ENCODE results near the gene HKDC1. TPM values are rescaled to one million over a fixed set of nuclear protein-coding genes. Genes with fewer than 3 reads are reported as not detected.

Gene HKDC1
- total RNA-seq, 2 donors from 2014 or later: not detected

DNA sequence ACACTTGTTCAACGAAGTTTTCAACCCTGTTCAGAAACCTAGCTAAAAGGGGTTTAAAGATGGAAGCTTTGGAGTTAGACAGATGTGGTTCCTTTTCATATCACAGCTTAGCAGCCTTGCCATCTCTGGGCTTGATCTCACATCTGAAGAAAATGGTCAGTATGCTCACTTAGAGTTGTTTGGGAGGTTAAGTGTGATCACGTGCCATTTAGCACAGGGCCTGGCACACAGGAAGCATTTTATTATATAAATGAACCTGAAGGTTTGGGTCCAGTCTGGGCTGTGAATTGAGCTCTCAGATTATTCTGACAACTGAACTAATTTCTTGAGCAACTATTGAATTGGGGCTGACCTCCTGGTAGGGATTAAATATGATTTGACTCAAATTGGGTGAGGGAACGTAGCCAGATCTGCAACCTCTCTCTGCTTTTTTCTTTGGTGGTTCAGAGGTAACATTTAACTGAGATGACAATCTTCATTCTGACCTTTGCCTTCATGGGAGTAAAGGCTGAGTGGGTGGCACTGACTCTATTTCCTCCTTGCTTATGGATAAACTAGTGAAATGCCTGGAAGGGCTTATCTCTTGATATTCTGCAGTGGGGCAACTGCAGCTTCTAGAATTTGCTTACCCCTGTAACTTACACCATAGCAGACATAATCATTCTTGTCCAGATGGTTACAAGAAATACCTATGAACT lies 10.2 kb upstream of the HKDC1 start:
- DNase-seq (ENCODE audit: low spot score) (no peak), ATAC-seq (no peak)
- H3K4me3 Mint-ChIP-seq: no peak overlapping the region
- H3K36me3 Mint-ChIP-seq: peaks cover 28% of the 10 kb centered on the region
- peaks cover 34 to 52% of the 10 kb centered on the region in 2 donors for H3K4me1 Mint-ChIP-seq (ENCODE audit: low read depth in 2 of 2)
- H3K27ac Mint-ChIP-seq: no peak overlapping the region
- H3K9me3 Mint-ChIP-seq: no peaks in the 10 kb centered on the region
- no peaks in the 10 kb centered on the region for H3K27me3 Mint-ChIP-seq

GRCh38 chr10:69211104-69211503 lies 9.0 kb upstream of the HKDC1 start:
- no peaks in the 10 kb centered on the region for H3K9me3 Mint-ChIP-seq
- DNase-seq (ENCODE audit: low spot score): no peak
- no peaks in the 10 kb centered on the region for H3K27me3 Mint-ChIP-seq
- no peak for ATAC-seq
- H3K4me3 Mint-ChIP-seq: no peak overlapping the region
- H3K36me3 Mint-ChIP-seq: peaks cover 24% of the 10 kb centered on the region
- no peak overlapping the region for H3K27ac Mint-ChIP-seq
- peaks cover 35 to 54% of the 10 kb centered on the region in 2 donors for H3K4me1 Mint-ChIP-seq (ENCODE audit: low read depth in 2 of 2)

GRCh38 chr10:69211524-69211923 lies 8.6 kb upstream of the HKDC1 start:
- peaks cover 20% of the 10 kb centered on the region for H3K36me3 Mint-ChIP-seq
- peaks cover 31 to 54% of the 10 kb centered on the region in 2 donors for H3K4me1 Mint-ChIP-seq (ENCODE audit: low read depth in 2 of 2)
- H3K9me3 Mint-ChIP-seq: no peaks in the 10 kb centered on the region

DNA sequence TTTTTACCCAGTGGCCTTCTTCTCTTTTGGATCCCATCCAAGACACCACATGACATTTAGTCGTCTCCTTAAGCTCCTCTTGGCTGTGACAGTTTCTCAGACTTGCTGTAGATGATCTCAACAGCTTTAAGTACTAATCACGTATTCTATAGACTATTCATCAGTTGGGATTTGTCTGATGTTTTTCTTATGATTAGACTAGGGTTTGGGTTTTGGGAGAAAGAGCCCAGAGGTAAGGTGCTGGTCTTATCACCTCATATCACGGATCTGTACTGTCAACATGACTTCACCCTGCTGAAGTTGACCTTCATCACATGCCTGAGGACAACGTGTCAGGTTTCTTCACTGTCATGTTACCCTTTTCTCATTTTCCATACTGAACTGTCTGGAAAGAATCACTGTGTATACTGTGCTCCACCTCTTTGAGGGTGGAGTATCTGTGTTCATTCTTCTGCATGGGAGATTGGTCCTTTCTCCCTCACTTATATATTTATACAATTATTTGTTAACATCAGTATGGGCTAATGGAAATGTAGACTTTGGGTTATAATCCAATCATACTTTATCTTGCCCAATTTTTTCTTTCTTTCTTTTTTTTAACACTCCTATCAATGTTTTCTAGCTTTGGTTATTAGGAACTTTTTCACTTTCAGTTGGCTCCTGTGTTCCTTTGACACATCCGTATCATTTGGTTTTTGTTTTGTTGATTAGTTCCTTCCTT lies 6.4 kb upstream of the HKDC1 start:
- Mint-ChIP-seq H3K9me3 (no peaks in the 10 kb centered on the region), H3K4me1 (ENCODE audit: low read depth in 2 of 2) (peaks cover 24 to 46% of the 10 kb centered on the region in 2 donors), H3K4me3 (no peak overlapping the region), H3K27ac (no peak overlapping the region), H3K36me3 (peaks cover 8% of the 10 kb centered on the region), H3K27me3 (no peaks in the 10 kb centered on the region)
- no peak for ATAC-seq
- DNase-seq (ENCODE audit: low spot score): no peak

More at GRCh38 chr10:69211524-69211923, 8.6 kb upstream of the HKDC1 start:
- Mint-ChIP-seq H3K27me3 (no peaks in the 10 kb centered on the region), H3K4me3 (no peak overlapping the region), H3K27ac (no peak overlapping the region)
- DNase-seq (ENCODE audit: low spot score): no peak
- ATAC-seq: no peak

GRCh38 chr10:69214666-69215131 lies 5.4 kb upstream of the HKDC1 start:
- Mint-ChIP-seq H3K36me3 (no peaks in the 10 kb centered on the region), H3K27me3 (no peaks in the 10 kb centered on the region), H3K4me1 (ENCODE audit: low read depth in 2 of 2) (peaks cover 20 to 40% of the 10 kb centered on the region in 2 donors), H3K9me3 (no peaks in the 10 kb centered on the region), H3K4me3 (peak overlapping the region; percentile 76), H3K27ac (peak overlapping the region; percentile 59 to 71)
- DNase-seq (ENCODE audit: low spot score) (no peak), ATAC-seq (peak; percentile 43 to 45)

DNA sequence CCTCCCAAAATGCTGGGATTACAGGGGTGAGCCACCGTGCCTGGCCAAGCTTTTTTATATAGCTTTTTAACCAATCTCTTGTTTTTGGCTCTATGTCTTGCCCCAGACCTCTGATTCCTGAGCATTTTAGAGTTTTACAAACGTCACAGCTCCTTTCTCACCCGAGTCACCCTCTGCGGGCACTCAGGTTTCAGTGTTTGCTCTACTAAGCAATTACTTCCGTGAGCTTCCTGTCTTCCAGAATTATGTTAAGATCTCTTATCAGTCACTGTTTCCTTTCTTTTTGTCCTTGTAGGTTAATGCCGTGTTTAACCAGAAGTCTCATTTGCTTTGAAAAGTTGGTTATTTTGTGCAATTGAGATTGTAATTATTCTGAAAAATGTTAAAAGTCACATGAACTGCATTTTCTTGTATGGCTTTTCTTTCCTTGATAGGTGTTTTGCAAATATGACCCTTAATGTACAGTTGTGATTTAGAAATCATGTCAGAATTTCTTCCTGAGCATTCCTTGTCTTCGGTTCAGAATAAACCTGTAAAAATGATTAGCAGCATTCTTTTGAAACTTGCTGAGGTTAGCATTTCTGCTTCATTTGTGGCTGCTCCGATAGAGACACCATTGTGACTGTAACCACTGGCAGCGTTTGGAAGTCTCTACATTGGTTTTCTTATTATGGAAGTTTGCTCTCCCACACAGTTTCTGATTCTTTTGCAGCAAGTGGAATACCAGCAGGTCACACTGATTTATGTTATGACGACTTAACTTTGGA lies 4.5 kb upstream of the HKDC1 start:
- Mint-ChIP-seq H3K9me3 (no peaks in the 10 kb centered on the region), H3K27me3 (no peaks in the 10 kb centered on the region), H3K4me3 (peak overlapping the region; percentile 76), H3K36me3 (no peaks in the 10 kb centered on the region), H3K4me1 (ENCODE audit: low read depth in 2 of 2) (peaks cover 22 to 39% of the 10 kb centered on the region in 2 donors), H3K27ac (peak overlapping the region; percentile 59 to 71)
- ATAC-seq (peak in 1 of 2 donors; percentile 84), DNase-seq (ENCODE audit: low spot score) (no peak)

DNA sequence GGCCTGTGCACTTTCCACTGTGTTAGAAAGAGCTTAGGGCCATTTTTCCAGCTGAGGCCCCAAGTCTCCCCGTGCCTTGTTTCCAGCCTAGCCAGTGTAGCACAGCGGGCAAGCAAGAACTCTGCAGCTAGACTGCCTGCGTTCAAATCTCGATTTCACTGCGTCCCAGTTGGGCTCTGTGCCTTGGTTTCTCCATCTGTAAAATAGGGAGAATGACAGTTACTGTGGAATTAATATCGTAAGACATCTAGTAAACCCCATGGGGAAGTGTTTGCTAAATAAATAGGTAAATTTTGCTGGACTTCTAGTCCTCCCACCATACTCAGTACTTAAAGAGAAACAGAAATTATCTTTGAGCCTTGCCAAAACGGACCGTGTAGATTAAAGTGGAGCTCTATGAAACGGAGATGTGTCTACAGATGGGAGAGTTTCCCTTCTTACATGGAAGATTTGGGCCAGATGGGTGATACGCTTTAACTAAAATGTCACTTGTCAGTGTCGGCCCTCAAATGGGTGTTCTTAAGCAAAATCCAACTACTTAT lies 3.5 kb upstream of the HKDC1 start:
- no peak for DNase-seq (ENCODE audit: low spot score)
- Mint-ChIP-seq H3K4me1 (ENCODE audit: low read depth in 2 of 2) (peaks cover 27 to 44% of the 10 kb centered on the region in 2 donors), H3K27ac (no peak overlapping the region), H3K36me3 (no peaks in the 10 kb centered on the region), H3K4me3 (no peak overlapping the region), H3K27me3 (no peaks in the 10 kb centered on the region), H3K9me3 (no peaks in the 10 kb centered on the region)
- no peak for ATAC-seq

GRCh38 chr10:69217119-69217754 lies 2.9 kb upstream of the HKDC1 start:
- Mint-ChIP-seq H3K27ac (no peak overlapping the region), H3K9me3 (no peaks in the 10 kb centered on the region), H3K36me3 (no peaks in the 10 kb centered on the region), H3K4me3 (no peak overlapping the region), H3K4me1 (ENCODE audit: low read depth in 2 of 2) (peaks cover 32 to 50% of the 10 kb centered on the region in 2 donors), H3K27me3 (no peaks in the 10 kb centered on the region)
- DNase-seq (ENCODE audit: low spot score) (no peak), ATAC-seq (no peak)

DNA sequence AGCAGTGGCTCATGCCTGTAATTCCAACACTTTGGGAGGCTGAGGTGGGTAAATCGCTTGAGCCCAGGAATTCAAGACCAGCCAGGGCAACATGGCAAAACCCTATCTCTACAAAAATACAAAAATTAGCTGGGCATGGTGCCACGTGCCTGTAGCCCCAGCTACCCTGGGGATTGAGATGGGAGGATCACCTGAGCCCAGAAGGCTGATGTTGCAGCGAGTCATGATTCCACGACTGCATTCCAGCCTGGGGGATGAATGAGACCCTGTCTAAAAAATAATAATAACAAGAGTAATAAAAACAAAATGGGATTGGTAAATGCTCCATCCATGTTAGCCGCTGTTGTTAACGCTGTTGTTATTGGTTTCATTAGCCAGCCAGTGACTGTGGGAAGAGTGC lies 1.3 kb upstream of the HKDC1 start:
- H3K4me3 Mint-ChIP-seq: no peak overlapping the region
- no peak for ATAC-seq
- no peaks in the 10 kb centered on the region for H3K9me3 Mint-ChIP-seq
- H3K4me1 Mint-ChIP-seq (ENCODE audit: low read depth in 2 of 2): peaks cover 39 to 57% of the 10 kb centered on the region in 2 donors
- no peaks in the 10 kb centered on the region for H3K27me3 Mint-ChIP-seq
- H3K36me3 Mint-ChIP-seq: no peaks in the 10 kb centered on the region
- no peak for DNase-seq (ENCODE audit: low spot score)
- H3K27ac Mint-ChIP-seq: no peak overlapping the region

GRCh38 chr10:69220507-69220906 lies 375 bp downstream of the HKDC1 start:
- no peaks in the 10 kb centered on the region for H3K36me3 Mint-ChIP-seq
- H3K27me3 Mint-ChIP-seq: no peaks in the 10 kb centered on the region

GRCh38 chr10:69222157-69223027 lies 2.3 kb downstream of the HKDC1 start:
- Mint-ChIP-seq H3K4me3 (peak overlapping the region; percentile 67), H3K27me3 (no peaks in the 10 kb centered on the region), H3K27ac (peak overlapping the region; percentile 84 to 86), H3K9me3 (no peaks in the 10 kb centered on the region), H3K36me3 (no peaks in the 10 kb centered on the region), H3K4me1 (ENCODE audit: low read depth in 2 of 2) (peaks cover 36 to 48% of the 10 kb centered on the region in 2 donors)
- peak; percentile 83 for DNase-seq (ENCODE audit: low spot score)
- ATAC-seq: peak; percentile 92 to 98

More at GRCh38 chr10:69220507-69220906, 375 bp downstream of the HKDC1 start:
- no peaks in the 10 kb centered on the region for H3K9me3 Mint-ChIP-seq
- DNase-seq (ENCODE audit: low spot score): no peak
- peak overlapping the region; percentile 84 to 86 for H3K27ac Mint-ChIP-seq
- no peak for ATAC-seq
- peaks cover 35 to 52% of the 10 kb centered on the region in 2 donors for H3K4me1 Mint-ChIP-seq (ENCODE audit: low read depth in 2 of 2)
- peak overlapping the region; percentile 42 for H3K4me3 Mint-ChIP-seq

DNA sequence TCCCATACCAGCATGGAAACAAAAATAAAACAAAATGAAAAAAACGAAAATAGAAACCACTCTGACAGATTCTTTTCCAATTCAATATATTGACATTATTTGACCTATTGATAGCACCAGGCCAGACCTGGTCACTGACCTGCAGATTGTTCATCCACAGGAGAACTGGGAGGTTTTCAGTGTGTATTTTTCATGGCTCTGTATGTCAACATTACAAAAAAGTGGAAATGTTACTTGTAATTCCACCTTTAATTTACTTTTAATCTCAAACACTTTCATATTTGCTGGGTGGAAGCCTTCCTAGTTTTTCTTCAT lies 2.9 kb downstream of the HKDC1 start:
- H3K27ac Mint-ChIP-seq: peak overlapping the region; percentile 84 to 86
- H3K36me3 Mint-ChIP-seq: no peaks in the 10 kb centered on the region
- peaks cover 42 to 54% of the 10 kb centered on the region in 2 donors for H3K4me1 Mint-ChIP-seq (ENCODE audit: low read depth in 2 of 2)
- DNase-seq (ENCODE audit: low spot score) (no peak), ATAC-seq (no peak)
- peak overlapping the region; percentile 67 for H3K4me3 Mint-ChIP-seq
- H3K27me3 Mint-ChIP-seq: no peaks in the 10 kb centered on the region
- H3K9me3 Mint-ChIP-seq: no peaks in the 10 kb centered on the region
